Testis (tissue), 2 donors: ENCODE results near the gene MTUS2.

Experiments used
- POLR2A ChIP-seq: fragments of 450-650 bp; IDR thresholded peaks from one replicate; pipeline ENCODE4 v1.6.1; 2017; ENCODE audit warnings: antibody characterized with exemption, mild to moderate bottlenecking, moderate library complexity
- TF ChIP-seq, protein P1 (sequence below), 3 experiments: fragments of 450-650 bp in 2 of 3; fragments of 200-600 bp in 1 of 3; sonication (generic) in 1 of 3; IDR thresholded peaks; one replicate each; pipeline ENCODE4 v1.5.1; 2016 to 2019; ENCODE audit warnings: antibody characterized with exemption in 3 of 3, mild to moderate bottlenecking in 2 of 3, moderate library complexity in 1 of 3

DNA sequence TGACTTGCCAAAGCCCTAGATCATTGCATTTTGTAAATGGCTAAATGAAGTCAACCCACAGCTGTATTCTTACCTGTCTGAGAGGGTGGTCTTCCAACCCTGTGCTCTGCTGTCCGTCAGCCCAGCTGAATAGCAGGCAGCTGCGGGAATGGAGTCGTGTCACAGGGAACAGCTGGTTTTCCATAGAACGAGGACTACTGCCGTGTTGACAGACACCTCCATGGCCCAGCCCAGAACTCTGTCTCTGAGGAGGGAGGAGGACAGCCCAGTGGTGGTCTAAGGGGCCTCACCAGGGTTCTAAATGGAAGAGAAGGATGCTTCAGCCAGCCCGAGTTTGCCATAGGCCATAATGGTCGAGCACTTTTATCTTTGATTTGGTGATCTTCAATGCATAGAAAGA, 664.7 kb downstream of the MTUS2 start:
- no peak for TF ChIP-seq POLR2A
- TF ChIP-seq, protein P1, sequence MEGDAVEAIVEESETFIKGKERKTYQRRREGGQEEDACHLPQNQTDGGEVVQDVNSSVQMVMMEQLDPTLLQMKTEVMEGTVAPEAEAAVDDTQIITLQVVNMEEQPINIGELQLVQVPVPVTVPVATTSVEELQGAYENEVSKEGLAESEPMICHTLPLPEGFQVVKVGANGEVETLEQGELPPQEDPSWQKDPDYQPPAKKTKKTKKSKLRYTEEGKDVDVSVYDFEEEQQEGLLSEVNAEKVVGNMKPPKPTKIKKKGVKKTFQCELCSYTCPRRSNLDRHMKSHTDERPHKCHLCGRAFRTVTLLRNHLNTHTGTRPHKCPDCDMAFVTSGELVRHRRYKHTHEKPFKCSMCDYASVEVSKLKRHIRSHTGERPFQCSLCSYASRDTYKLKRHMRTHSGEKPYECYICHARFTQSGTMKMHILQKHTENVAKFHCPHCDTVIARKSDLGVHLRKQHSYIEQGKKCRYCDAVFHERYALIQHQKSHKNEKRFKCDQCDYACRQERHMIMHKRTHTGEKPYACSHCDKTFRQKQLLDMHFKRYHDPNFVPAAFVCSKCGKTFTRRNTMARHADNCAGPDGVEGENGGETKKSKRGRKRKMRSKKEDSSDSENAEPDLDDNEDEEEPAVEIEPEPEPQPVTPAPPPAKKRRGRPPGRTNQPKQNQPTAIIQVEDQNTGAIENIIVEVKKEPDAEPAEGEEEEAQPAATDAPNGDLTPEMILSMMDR (IDR thresholded peaks at IDR 0.05) = no peak
